HepG2 (cell line): ENCODE data around the gene FCER1G. TPM values are rescaled to one million over a fixed set of nuclear protein-coding genes. Genes with fewer than 3 reads are reported as not detected.

Experiments used
- ATAC-seq: fragments of 200-7000 bp; cut with Tn5 transposase; 3 replicates; pipeline ENCODE4 v1.9.1; 2020; ENCODE audit warnings: mild to moderate bottlenecking, moderate library complexity
- BruUV-seq: library from RNA; stranded (reverse); fragments of 400-500 nt; replicated peaks from 2 replicates; lab custom pipeline; 2021; lab: Mats Ljungman, UMichigan
- CTCF ChIA-PET: fragments of 300-600 bp; formaldehyde crosslinking; extraction: SDS; loops from one replicate; lab custom pipeline; 2021; ENCODE audit warnings: low total read pairs, inconsistent platforms, low intra/inter-chr PET ratio; lab: Yijun Ruan, JAX
- POLR2A ChIA-PET: fragments of 350-600 bp; sonication (Branson Sonifier 250); formaldehyde crosslinking; loops from one replicate; lab custom pipeline; 2020; ENCODE audit warnings: antibody characterized with exemption, inconsistent platforms; lab: Yijun Ruan, JAX
- DNase-seq: peaks from one replicate; pipeline ENCODE4 v3.0.0-alpha.2; 2015; ENCODE audit warnings: low spot score
- FAIRE-seq: peaks from 3 replicates; lab custom pipeline; 2011; peaks lifted over from hg19 to GRCh38; lab: Jason Lieb, UNC
- H2AFZ ChIP-seq: one replicate; pipeline ENCODE4 v1.6.1; 2011; ENCODE audit warnings: low read length, inconsistent platforms
- H3K27ac ChIP-seq: fragments of 300-600 bp; 3 replicates; pipeline ENCODE4 v1.8.0; 2011; ENCODE audit warnings: mixed run types, mild to moderate bottlenecking, mixed read lengths, low read length, inconsistent platforms; ENCODE audit not compliant: insufficient read depth; ENCODE audit errors: extremely low read length
- H3K27me3 ChIP-seq, 2 experiments: fragments of 200-600 bp in 1 of 2; 2 replicates in 1 of 2; 3 replicates in 1 of 2; pipeline versions ENCODE4 v1.6.0 to v1.8.0; 2011; ENCODE audit warnings: low read length in 2 of 2, mild to moderate bottlenecking in 2 of 2, moderate library complexity in 2 of 2, inconsistent platforms in 1 of 2; ENCODE audit not compliant: insufficient read depth in 2 of 2, control insufficient read depth in 1 of 2
- H3K36me3 ChIP-seq, 2 experiments: fragments of 200-600 bp in 1 of 2; replicated peaks in 1 of 2; 2 replicates in 1 of 2; 3 replicates in 1 of 2; pipeline versions ENCODE4 v1.5.1 to v1.8.0; 2011; ENCODE audit warnings: low read length in 2 of 2, inconsistent platforms in 1 of 2; ENCODE audit not compliant: insufficient read depth in 2 of 2, control insufficient read depth in 1 of 2
- H3K4me1 ChIP-seq: 2 replicates; pipeline ENCODE4 v1.5.1; 2012; ENCODE audit warnings: low read length, inconsistent platforms; ENCODE audit not compliant: insufficient read depth
- H3K4me2 ChIP-seq: 2 replicates; pipeline ENCODE4 v1.6.0; 2011; ENCODE audit warnings: low read depth, low read length, inconsistent platforms
- H3K4me3 ChIP-seq, 3 experiments: fragments of 200-600 bp in 1 of 3; sonication (generic), shearing (Covaris generic) in 1 of 3; replicated peaks in 1 of 3; 2 replicates each; pipeline ENCODE4 v1.5.1; 2011 to 2016; ENCODE audit warnings: low read length in 3 of 3, inconsistent platforms in 2 of 3, low read depth in 2 of 3, mild to moderate bottlenecking in 2 of 3, control low read depth in 1 of 3, mixed read lengths in 1 of 3; ENCODE audit not compliant: insufficient read depth in 1 of 3
- H3K79me2 ChIP-seq: one replicate; pipeline ENCODE4 v1.6.1; 2011; ENCODE audit warnings: low read length, inconsistent platforms; ENCODE audit not compliant: insufficient read depth
- H3K9ac ChIP-seq: 2 replicates; pipeline ENCODE4 v1.6.0; 2011; ENCODE audit warnings: mild to moderate bottlenecking, low read depth, low read length, inconsistent platforms; ENCODE audit not compliant: insufficient read depth
- H3K9me3 ChIP-seq: 2 replicates; pipeline ENCODE4 v1.5.1; 2012; ENCODE audit warnings: mild to moderate bottlenecking, low read length
- H4K20me1 ChIP-seq: 2 replicates; pipeline ENCODE4 v1.6.0; 2011; ENCODE audit warnings: inconsistent platforms, mild to moderate bottlenecking, low read length, moderate library complexity; ENCODE audit not compliant: insufficient read depth
- BHLHE40 ChIP-seq: IDR thresholded peaks from 2 replicates; pipeline ENCODE4 v1.6.1; 2011; ENCODE audit warnings: low read length, improper control_type of control experiment
- DRAP1 ChIP-seq: IDR thresholded peaks from 2 replicates; pipeline ENCODE4 v1.6.1; 2016; ENCODE audit warnings: missing genetic modification reagents, missing compliant biosample characterization
- HHEX ChIP-seq: IDR thresholded peaks from 2 replicates; pipeline ENCODE4 v1.6.1; 2016; ENCODE audit warnings: control low read depth
- KLF9 ChIP-seq: IDR thresholded peaks from 2 replicates; pipeline ENCODE4 v1.6.1; 2016; ENCODE audit warnings: low read depth
- POLR2AphosphoS5 ChIP-seq: IDR thresholded peaks from 2 replicates; pipeline ENCODE4 v1.6.1; 2012; ENCODE audit warnings: low read depth, low read length
- RBM22 ChIP-seq: fragments of 200-400 bp; formaldehyde crosslinking; optimal IDR thresholded peaks from 2 replicates; pipeline ENCODE3; 2017; ENCODE audit warnings: mild to moderate bottlenecking, low read length, moderate library complexity
- SAP130 ChIP-seq: IDR thresholded peaks from 2 replicates; pipeline ENCODE4 v1.6.1; 2016; ENCODE audit warnings: low read depth
- SIN3B ChIP-seq: fragments of 150-350 bp; IDR thresholded peaks from 2 replicates; pipeline ENCODE4 v1.6.1; 2014; ENCODE audit warnings: low read length
- SIX4 ChIP-seq: sonication (generic); formaldehyde crosslinking; IDR thresholded peaks from 2 replicates; pipeline ENCODE4 v1.4.0; 2020; ENCODE audit warnings: missing genetic modification reagents
- SOX6 ChIP-seq, 2 experiments: fragments of 450-650 bp in 1 of 2; sonication (generic) in 1 of 2; formaldehyde crosslinking in 1 of 2; IDR thresholded peaks; 2 replicates each; pipeline versions ENCODE4 v1.4.0 to v1.6.1; 2017 to 2020; ENCODE audit warnings: antibody characterized with exemption in 1 of 2, mild to moderate bottlenecking in 1 of 2, missing genetic modification reagents in 1 of 2
- U2AF1 ChIP-seq: fragments of 200-400 bp; formaldehyde crosslinking; optimal IDR thresholded peaks from 2 replicates; pipeline ENCODE3; 2017; ENCODE audit warnings: mild to moderate bottlenecking, low read depth, low read length
- XRCC5 ChIP-seq: fragments of 200-400 bp; formaldehyde crosslinking; optimal IDR thresholded peaks from 2 replicates; pipeline ENCODE3; 2017; ENCODE audit warnings: mild to moderate bottlenecking, low read length
- ZFP1 ChIP-seq: IDR thresholded peaks from 2 replicates; pipeline ENCODE4 v1.6.1; 2016
- ZNF382 ChIP-seq: sonication (generic); formaldehyde crosslinking; IDR thresholded peaks from 2 replicates; pipeline ENCODE4 v1.5.0; 2020; ENCODE audit warnings: missing genetic modification reagents, mild to moderate bottlenecking, borderline replicate concordance
- ZNF383 ChIP-seq: sonication (generic); formaldehyde crosslinking; IDR thresholded peaks from 2 replicates; pipeline ENCODE4 v1.4.0; 2020; ENCODE audit warnings: missing genetic modification reagents, mild to moderate bottlenecking, borderline replicate concordance
- ZNF468 ChIP-seq: sonication (generic); formaldehyde crosslinking; IDR thresholded peaks from 2 replicates; pipeline ENCODE4 v1.8.0; 2022; ENCODE audit warnings: mild to moderate bottlenecking, moderate library complexity, missing genetic modification reagents
- ZNF607 ChIP-seq: sonication (generic); formaldehyde crosslinking; IDR thresholded peaks from 2 replicates; pipeline ENCODE4 v1.5.1; 2020; ENCODE audit warnings: missing genetic modification reagents, mild to moderate bottlenecking, borderline replicate concordance
- ZNF652 ChIP-seq: IDR thresholded peaks from 2 replicates; pipeline ENCODE4 v1.6.1; 2016; ENCODE audit warnings: low read depth, borderline replicate concordance
- ZNF768 ChIP-seq: sonication (generic); formaldehyde crosslinking; IDR thresholded peaks from 2 replicates; pipeline ENCODE4 v1.4.0; 2020; ENCODE audit warnings: missing genetic modification reagents
- ZSCAN29 ChIP-seq: sonication (generic); formaldehyde crosslinking; conservative IDR thresholded peaks from 2 replicates; pipeline ENCODE4 v1.4.0; 2020; ENCODE audit warnings: mild to moderate bottlenecking, missing genetic modification reagents
- WGBS: methylation state at CpG from one replicate; pipeline ENCODE4 v1.1.6; 2017; ENCODE audit warnings: low lambda C conversion rate; 5-methylcytosine and 5-hydroxymethylcytosine counted together
- in situ Hi-C: cut with HindIII; loops from 2 replicates; pipeline ENCODE4 v1.10.0; 2017; ENCODE audit warnings: low pct_unique_long_range_greater_than_20kb; ENCODE audit not compliant: extremely low pct_ligation_motif_present
- intact Hi-C: fragments of 100-400 bp; cut with micrococcal nuclease; formaldehyde crosslinking; loops from one replicate; pipeline ENCODE4 v1.10.0; 2022; ENCODE audit not compliant: unreplicated experiment
- polyA plus RNA-seq, 8 experiments: library from polyadenylated mRNA; depleted of rRNA in 3 of 8; stranded (reverse) in 7 of 8; unstranded in 1 of 8; fragments of >200 nt; fragmentation: Illumina TruSeq in 4 of 8; extraction: Trizol in 4 of 8; gene quantifications; 2 replicates each; pipeline versions ENCODE4 v1.2.1 to v1.2.3, GENCODE V29; 2011 to 2016; ENCODE audit warnings: low read depth in 4 of 8, missing spikeins in 1 of 8, mixed read lengths in 1 of 8; ENCODE audit not compliant: insufficient read depth in 1 of 8
- total RNA-seq, 5 experiments: library from RNA; depleted of rRNA; stranded (reverse); fragments of >200 nt; fragmentation: Illumina TruSeq; extraction: Trizol; gene quantifications; 2 replicates each; pipeline ENCODE4 v1.2.3, GENCODE V29; 2016; ENCODE audit warnings: low read depth in 1 of 5
- TF ChIP-seq, protein P1 (sequence below): sonication (generic); formaldehyde crosslinking; IDR thresholded peaks from 2 replicates; pipeline ENCODE4 v1.4.0; 2020; ENCODE audit warnings: missing genetic modification reagents, borderline replicate concordance

The FCER1G gene
- total and polyA plus RNA-seq, 2 of the 13 experiments (the other 11 are each of a cell fraction or from before 2014, with no cell fraction given), result 1.3 to 6.4 TPM

DNA sequence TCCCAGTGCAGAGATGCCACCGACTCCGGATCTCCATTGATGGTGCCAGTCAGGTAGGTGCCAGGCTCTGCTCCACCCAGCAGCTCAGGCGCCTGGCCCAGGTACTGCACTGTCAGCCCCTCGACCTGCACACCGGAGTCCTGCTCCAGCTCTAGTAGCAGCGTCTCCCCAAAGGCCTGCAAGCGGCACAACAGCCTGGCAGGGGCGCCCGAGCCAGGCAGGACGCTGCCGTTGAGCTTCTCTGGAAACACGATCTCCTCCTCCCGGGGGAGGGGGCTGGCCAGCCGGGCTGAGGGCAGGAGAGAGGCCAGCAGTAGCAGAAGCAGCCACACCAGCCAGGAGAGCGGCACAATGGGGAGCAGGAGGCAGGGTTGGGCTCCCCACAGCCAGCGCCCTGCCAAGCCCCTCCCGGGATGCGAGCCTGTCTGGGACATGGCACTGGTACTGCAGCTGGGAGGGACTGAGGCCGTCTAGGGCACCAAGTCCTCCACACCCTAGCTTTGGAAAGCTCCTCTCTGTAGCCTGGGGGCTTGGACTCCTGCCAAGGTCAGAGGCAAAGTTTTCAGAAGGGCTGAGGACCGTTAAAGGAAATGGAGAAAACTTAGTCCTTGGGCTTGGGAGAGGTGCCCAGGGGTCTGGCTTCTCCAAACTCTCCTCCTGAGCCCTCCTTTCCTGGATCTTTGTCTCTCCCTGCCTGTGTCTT is 16.8 kb upstream of the FCER1G start (continued):
- TF ChIP-seq SIX4 (peak; percentile 56; the same call in 1 of the 2 replicates), ZNF607 (CRISPR knock-in tag) (peak; percentile 50; the same call in 1 of the 2 replicates), SOX6 (IDR thresholded peaks at IDR 0.05) (no peak), SOX6 (CRISPR knock-in tag; IDR thresholded peaks at IDR 0.05) (peak; percentile 20; the same call in 1 of the 2 replicates)
- TF ChIP-seq, all 625 proteins: peak for 64

GRCh38 chr1:161198897-161199431 is 16.1 kb upstream of the FCER1G start, which contains the start of gene ADAMTS4:
ADAMTS4 (minus strand) TSS chr1:161199054; CDS start chr1:161198627, 427 bp downstream.
- H3K9me3 ChIP-seq, result no peaks in the 10 kb centered on the region
- peak within 1 kb of the TSS; percentile 98 for H3K4me2 ChIP-seq
- peaks cover 0 to 8% of the 10 kb centered on the region in 2 experiments; a peak in 3 of 5 replicates for H3K36me3 ChIP-seq
- BruUV-seq, result no TSS peak
- ATAC-seq (peak; percentile 28), DNase-seq (no peak), FAIRE-seq (no peak)
- H3K4me3 ChIP-seq, result peak within 1 kb of the TSS; percentile 54 to 85 (median 56)
- in situ Hi-C loops, result loop anchor here (5.0 kb wide), 1 partner anchor 183 kb away; no protein-coding TSS in a partner anchor
- WGBS, result 26% methylated on average over 11 of the region's 11 CpGs
- no peaks in the 10 kb centered on the region; a peak in 1 of 5 replicates for H3K27me3 ChIP-seq
- H3K4me1 ChIP-seq, result peaks cover 68% of the 10 kb centered on the region
- H3K27ac ChIP-seq, result peak within 1 kb of the TSS; percentile 0
- POLR2A ChIA-PET, result interaction anchor here (1.1 to 3.5 kb wide), 12 partner anchors 18 to 201 kb away, joined by 3 to 44 read pairs (median 4); partner anchors contain the start of genes APOA2, B4GALT3, CFAP126 and PPOX
- intact Hi-C loops, result loop anchor here (1.0 kb wide), 1 partner anchor 26 kb away; no protein-coding TSS in a partner anchor
- H2AFZ ChIP-seq, result no peak within 1 kb of the TSS
- H3K9ac ChIP-seq, result peak within 1 kb of the TSS; percentile 56
- CTCF ChIA-PET, result no interaction called here
- H3K79me2 ChIP-seq, result peaks cover 15% of the 10 kb centered on the region
- H4K20me1 ChIP-seq, result no peaks in the 10 kb centered on the region
- TF ChIP-seq ZNF652 (CRISPR knock-in tag) (no peak), KLF9 (CRISPR knock-in tag) (no peak), ZFP1 (CRISPR knock-in tag) (no peak), POLR2AphosphoS5 (peak; percentile 52; the same call in 1 of the 2 replicates), DRAP1 (CRISPR knock-in tag) (peak; percentile 80), BHLHE40 (no peak), RBM22 (no peak), ZSCAN29 (CRISPR knock-in tag) (no peak), ZNF468 (CRISPR knock-in tag) (0 out of 2 replicates have a peak, but pooled peaks have one; percentile 43), XRCC5 (peak; percentile 53), U2AF1 (peak; percentile 40), ZNF383 (no peak), SIN3B (peak; percentile 66; the same call in 1 of the 2 replicates), SAP130 (peak; percentile 35; the same call in 1 of the 2 replicates), ZNF382 (no peak), ZNF768 (CRISPR knock-in tag) (no peak), HHEX (CRISPR knock-in tag) (no peak)
- TF ChIP-seq, protein P1, sequence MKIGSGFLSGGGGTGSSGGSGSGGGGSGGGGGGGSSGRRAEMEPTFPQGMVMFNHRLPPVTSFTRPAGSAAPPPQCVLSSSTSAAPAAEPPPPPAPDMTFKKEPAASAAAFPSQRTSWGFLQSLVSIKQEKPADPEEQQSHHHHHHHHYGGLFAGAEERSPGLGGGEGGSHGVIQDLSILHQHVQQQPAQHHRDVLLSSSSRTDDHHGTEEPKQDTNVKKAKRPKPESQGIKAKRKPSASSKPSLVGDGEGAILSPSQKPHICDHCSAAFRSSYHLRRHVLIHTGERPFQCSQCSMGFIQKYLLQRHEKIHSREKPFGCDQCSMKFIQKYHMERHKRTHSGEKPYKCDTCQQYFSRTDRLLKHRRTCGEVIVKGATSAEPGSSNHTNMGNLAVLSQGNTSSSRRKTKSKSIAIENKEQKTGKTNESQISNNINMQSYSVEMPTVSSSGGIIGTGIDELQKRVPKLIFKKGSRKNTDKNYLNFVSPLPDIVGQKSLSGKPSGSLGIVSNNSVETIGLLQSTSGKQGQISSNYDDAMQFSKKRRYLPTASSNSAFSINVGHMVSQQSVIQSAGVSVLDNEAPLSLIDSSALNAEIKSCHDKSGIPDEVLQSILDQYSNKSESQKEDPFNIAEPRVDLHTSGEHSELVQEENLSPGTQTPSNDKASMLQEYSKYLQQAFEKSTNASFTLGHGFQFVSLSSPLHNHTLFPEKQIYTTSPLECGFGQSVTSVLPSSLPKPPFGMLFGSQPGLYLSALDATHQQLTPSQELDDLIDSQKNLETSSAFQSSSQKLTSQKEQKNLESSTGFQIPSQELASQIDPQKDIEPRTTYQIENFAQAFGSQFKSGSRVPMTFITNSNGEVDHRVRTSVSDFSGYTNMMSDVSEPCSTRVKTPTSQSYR (CRISPR knock-in tag), result no peak
